Raji (cell line): ENCODE measurements around the gene HOMER2.

ENCODE experiments used
- POLR2A ChIP-seq: IDR thresholded peaks from 2 replicates; pipeline ENCODE4 v1.6.1; 2011; ENCODE audit warnings: low read depth, low read length, control low read depth; ENCODE audit not compliant: insufficient read depth

Gene HOMER2

GRCh38 chr15:82890338-82890994 is 62.1 kb downstream of the HOMER2 start:
- no peak for TF ChIP-seq POLR2A

DNA sequence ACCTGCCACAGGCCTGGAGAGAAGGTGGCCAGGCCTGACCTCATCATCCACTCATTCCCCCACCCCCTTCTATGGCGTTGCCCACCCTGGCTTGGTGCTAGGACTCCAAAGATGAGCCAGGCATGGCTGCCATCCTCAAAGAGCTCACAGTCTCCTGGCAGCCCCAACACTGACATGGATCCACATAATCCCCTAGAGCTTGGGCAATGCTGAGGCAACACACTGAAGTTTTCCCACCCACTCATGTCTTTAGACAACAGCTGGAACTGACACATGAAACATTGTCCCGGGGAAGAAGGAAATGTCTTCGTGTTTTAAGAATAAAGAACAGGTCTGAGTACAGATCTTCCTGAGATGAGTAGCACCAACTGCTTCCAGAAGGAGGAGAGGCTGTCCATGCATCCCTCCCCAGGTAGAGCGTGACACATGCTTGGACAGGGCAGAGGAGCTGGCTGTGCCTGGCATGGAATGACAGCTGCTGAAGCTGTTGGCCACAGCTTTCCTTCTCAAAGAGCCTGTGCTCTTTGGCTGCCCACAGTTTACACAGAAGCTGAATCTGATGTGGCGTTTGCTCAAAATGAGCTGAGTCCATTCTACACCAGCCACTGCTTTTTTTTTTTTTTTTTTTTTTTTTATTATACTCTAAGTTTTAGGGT is 70.1 kb downstream of the HOMER2 start:
- TF ChIP-seq POLR2A: no peak

GRCh38 chr15:82881747-82882146 is 70.8 kb downstream of the HOMER2 start:
- TF ChIP-seq POLR2A: no peak

DNA sequence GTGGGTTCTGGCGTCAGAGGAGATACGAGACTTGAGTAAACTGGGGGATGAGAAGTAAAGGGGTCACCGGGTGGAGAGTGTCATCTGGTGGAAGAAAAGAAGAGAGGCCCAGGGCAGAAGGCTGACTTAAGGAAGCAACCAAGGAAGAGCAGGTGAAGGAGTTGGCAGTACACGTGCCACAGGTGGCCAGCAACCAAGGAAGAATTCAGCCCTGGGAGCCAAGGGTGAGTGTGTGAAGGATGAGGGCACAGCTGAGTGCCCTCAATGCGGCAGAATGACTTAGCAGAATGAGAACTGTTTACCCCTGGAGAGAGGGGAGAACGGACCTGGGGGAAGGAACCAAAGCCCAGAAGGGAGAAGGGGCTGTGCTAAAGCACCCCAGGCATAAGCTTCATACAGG is 71.8 kb downstream of the HOMER2 start:
- no peak for TF ChIP-seq POLR2A

DNA sequence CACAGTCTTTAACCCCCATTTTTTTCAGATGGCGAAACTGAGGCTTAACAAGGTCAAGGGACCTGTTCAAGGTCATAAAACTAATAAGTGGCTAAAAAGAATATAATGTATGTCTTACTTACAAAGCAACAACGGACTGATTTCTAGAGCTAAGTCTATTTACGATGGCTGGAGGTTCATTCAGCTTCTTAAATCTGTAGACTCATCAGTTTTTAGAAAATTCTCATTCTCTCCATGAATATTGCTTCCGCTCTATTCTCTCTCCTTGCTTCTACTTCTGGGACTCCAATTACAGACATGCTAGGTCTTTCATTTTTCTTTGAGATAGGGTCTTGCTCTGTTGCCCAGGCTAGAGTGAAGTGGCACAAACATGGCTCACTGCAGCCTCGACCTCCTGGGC is 74.2 kb downstream of the HOMER2 start:
- TF ChIP-seq POLR2A: no peak

- TF ChIP-seq POLR2A: no peak
Observed at GRCh38 chr15:82877825-82878224, 74.7 kb downstream of the HOMER2 start.

DNA sequence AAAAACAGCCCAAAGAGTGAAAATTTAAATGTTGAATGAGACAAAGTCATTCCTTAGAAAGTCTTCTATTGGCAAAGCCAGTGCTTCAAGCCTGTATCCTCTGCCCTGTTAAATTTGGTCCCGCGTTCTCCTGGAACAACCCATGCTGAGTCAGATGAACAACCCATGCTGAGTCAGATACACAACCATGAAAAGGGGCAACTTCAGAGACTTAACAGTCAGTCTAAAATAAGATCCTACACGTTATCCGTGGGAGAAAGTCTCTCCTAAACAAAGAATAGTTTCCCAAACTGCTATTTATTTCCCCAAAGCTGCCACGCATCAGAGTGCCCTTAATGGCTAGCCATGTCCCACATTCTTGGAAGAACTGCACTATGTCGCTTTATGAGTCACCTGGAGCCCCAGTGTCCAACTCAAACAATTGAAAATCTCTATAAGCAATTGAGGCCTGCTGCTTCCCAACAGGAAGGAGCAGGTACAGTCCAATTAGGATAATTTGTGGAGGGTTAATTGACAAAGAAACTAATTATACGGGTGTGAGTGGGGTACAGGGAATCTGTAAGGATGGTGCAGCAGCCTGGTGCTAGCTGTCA is 77.0 kb downstream of the HOMER2 start:
- TF ChIP-seq POLR2A: no peak

GRCh38 chr15:82874961-82875360 is 77.6 kb downstream of the HOMER2 start:
- no peak for TF ChIP-seq POLR2A

GRCh38 chr15:82874267-82874666 is 78.3 kb downstream of the HOMER2 start:
- TF ChIP-seq POLR2A: no peak

DNA sequence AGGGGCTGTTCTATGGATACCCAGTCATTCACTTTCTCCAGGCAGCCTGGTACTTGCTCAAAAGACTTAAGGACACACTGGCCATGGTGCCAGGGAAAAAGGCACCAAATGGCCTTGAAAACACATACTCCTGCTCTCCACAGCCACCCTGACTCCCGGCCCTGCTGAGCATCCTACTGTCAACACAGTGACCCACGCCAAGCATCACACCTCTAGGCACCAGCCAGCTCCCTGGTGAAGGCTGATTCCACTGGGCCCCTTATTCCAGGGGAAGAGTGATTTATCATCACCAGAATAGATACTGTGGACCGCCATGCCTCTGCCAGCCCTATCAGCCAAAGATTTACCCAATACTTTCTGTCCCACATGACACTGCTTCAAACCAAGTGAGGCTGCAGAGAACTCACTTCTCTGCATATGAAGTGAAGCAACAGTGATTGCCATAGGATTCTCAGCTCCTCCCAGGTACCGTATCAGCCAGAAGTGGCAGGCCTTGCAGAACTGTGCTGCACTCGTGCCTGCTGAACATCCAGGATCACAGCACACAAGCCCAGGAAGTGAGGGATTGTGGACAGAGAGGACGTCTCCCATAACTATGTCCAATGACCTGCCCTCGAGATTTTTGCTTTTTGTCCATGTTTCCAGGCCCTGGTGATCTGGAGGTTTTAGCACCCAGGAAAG is 79.4 kb downstream of the HOMER2 start:
- TF ChIP-seq POLR2A: no peak

GRCh38 chr15:82871832-82872484 is 80.6 kb downstream of the HOMER2 start:
- no peak for TF ChIP-seq POLR2A

- no peak for TF ChIP-seq POLR2A
Observed at GRCh38 chr15:82871358-82871757, 81.2 kb downstream of the HOMER2 start.

DNA sequence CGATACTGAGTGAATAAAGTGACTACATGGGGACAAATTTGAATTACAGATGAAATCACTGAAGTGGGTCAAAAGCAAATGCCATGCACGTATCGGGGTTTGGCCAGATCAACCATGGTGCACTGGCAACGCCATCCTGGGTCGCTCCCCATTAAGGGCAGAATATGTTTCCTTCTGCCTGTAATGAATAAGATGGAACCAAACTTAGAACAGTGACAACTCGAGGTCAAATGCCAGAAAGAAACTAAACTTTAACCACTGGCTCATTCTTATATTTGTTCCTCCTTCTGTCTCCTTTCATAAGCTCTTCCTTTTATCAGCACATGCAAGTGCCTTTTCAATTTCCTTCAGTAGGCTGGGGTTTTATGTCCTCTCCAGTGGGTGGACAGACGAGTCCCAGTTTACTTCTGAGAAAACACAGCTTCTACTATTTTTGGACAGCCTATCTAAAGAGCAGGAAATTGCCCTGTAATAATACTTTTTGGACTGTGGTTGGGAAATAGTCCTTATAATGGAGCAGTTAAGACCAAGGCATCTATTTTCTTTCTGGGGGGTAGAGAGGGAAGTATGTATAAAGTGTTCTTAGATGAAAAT is 81.7 kb downstream of the HOMER2 start:
- no peak for TF ChIP-seq POLR2A

- no peak for TF ChIP-seq POLR2A
Observed at GRCh38 chr15:82864967-82865366, 87.6 kb downstream of the HOMER2 start.

GRCh38 chr15:82862886-82863285 is 89.6 kb downstream of the HOMER2 start:
- no peak for TF ChIP-seq POLR2A
